ENCODE results near the gene ZNFX1.

Gene ZNFX1

Small RNAs within 50 kb of the gene (small RNA-seq; reads per million reads assigned to genes)
- gene SNORD12B (474 reads per million, percentile 98 among the genes with 10 or more reads in this experiment), gene SNORD12C (567 reads per million, percentile 99 among the genes with 10 or more reads in this experiment)
